Thoracic aorta (tissue), 2 donors: Measurements from ENCODE around the gene SLN. TPM values are rescaled to one million over a fixed set of nuclear protein-coding genes. Genes with fewer than 3 reads are reported as not detected.

Source experiments
- ATAC-seq: fragments of 150-250 bp; one replicate; pipeline ENCODE4 v1.8.0; 2017; ENCODE audit warnings: low read depth; ENCODE audit not compliant: insufficient number of reproducible peaks, low FRiP score
- DNase-seq: peaks from one replicate; pipeline ENCODE4 v3.0.0-alpha.2; 2020; ENCODE audit warnings: low spot score
- H3K27ac ChIP-seq, 2 donors: fragments of 200-600 bp; sonication (generic); 1 replicate in 1 of 2; 2 replicates in 1 of 2; pipeline ENCODE4 v1.5.1; 2016; ENCODE audit warnings: mild to moderate bottlenecking in 2 of 2, moderate library complexity in 2 of 2
- H3K27me3 ChIP-seq: fragments of 200-600 bp; sonication (generic); replicated peaks from 2 replicates; pipeline ENCODE4 v1.6.0; 2016; ENCODE audit warnings: mild to moderate bottlenecking; ENCODE audit not compliant: insufficient read depth
- H3K36me3 ChIP-seq: fragments of 200-600 bp; sonication (generic); one replicate; pipeline ENCODE4 v1.5.1; 2016
- H3K4me1 ChIP-seq, 2 donors: fragments of 200-600 bp; sonication (generic); 1 replicate in 1 of 2; 2 replicates in 1 of 2; pipeline versions ENCODE4 v1.5.1 to v1.6.0; 2016; ENCODE audit warnings: low read depth in 2 of 2, mild to moderate bottlenecking in 1 of 2; ENCODE audit not compliant: control insufficient read depth in 1 of 2
- H3K4me3 ChIP-seq: fragments of 200-600 bp; sonication (generic); 2 replicates; pipeline ENCODE4 v1.5.1; 2016; ENCODE audit warnings: mild to moderate bottlenecking
- H3K9me3 ChIP-seq: fragments of 200-600 bp; sonication (generic); 2 replicates; pipeline ENCODE4 v1.5.1; 2016
- CTCF ChIP-seq: fragments of 200-600 bp; sonication (generic); IDR thresholded peaks from one replicate; pipeline ENCODE4 v1.5.1; 2019; ENCODE audit warnings: antibody characterized with exemption
- total RNA-seq, 2 donors: library from RNA; depleted of rRNA; stranded (reverse); fragments of >200 nt; gene quantifications; one replicate each; pipeline versions ENCODE4 v1.1.0 to v1.2.3, GENCODE V29; 2016

The SLN gene
- total RNA-seq, 2 donors from 2014 or later = 1.2 TPM; not detected in 1

GRCh38 chr11:107719557-107720302, 7.9 kb upstream of the SLN start:
- Histone ChIP-seq H3K4me3 (no peak overlapping the region), H3K36me3 (no peaks in the 10 kb centered on the region), H3K4me1 (no peaks in the 10 kb centered on the region), H3K27ac (no peak overlapping the region), H3K27me3 (no peaks in the 10 kb centered on the region), H3K9me3 (no peaks in the 10 kb centered on the region)
- DNase-seq (no peak), ATAC-seq (no peak)
- no peak for TF ChIP-seq CTCF

GRCh38 chr11:107719073-107719472, 7.2 kb upstream of the SLN start:
- Histone ChIP-seq H3K4me3 (no peak overlapping the region), H3K9me3 (no peaks in the 10 kb centered on the region), H3K36me3 (no peaks in the 10 kb centered on the region), H3K27ac (no peak overlapping the region), H3K27me3 (no peaks in the 10 kb centered on the region), H3K4me1 (no peaks in the 10 kb centered on the region)
- TF ChIP-seq CTCF = no peak
- DNase-seq (no peak), ATAC-seq (no peak)

- no peak for TF ChIP-seq CTCF
- H3K27ac ChIP-seq = no peak overlapping the region
- no peaks in the 10 kb centered on the region for H3K9me3 ChIP-seq
- DNase-seq (no peak), ATAC-seq (no peak)
- H3K27me3 ChIP-seq = no peaks in the 10 kb centered on the region
- no peaks in the 10 kb centered on the region for H3K36me3 ChIP-seq
- no peak overlapping the region for H3K4me3 ChIP-seq
- no peaks in the 10 kb centered on the region for H3K4me1 ChIP-seq
Observed at GRCh38 chr11:107716884-107717532, 5.2 kb upstream of the SLN start.

- Histone ChIP-seq H3K27ac (no peak overlapping the region), H3K4me1 (no peaks in the 10 kb centered on the region), H3K36me3 (no peaks in the 10 kb centered on the region), H3K4me3 (no peak overlapping the region), H3K27me3 (no peaks in the 10 kb centered on the region), H3K9me3 (no peaks in the 10 kb centered on the region)
- ATAC-seq = no peak
- TF ChIP-seq CTCF = no peak
- DNase-seq = no peak
Observed at GRCh38 chr11:107713009-107713408, 1.2 kb upstream of the SLN start.

DNA sequence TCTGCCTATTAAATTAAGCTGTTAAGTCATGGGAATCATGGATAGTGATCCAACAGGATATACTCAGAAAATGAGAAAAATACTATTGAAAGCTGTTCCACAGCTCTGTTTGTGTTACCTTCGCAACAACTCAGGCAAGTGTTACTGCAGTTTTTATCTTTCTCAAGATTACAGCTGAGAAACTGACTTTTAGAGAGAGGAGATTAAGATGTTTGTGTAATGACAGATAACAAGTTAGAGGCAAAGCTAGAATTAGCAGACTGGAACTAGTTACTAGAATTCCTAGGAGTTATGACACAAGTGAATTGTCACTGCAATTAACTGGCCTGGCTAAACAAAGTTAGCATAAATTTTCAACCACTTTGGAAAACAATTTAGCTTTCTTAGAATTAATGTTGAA, 1.6 kb downstream of the SLN start:
- H3K36me3 ChIP-seq = no peaks in the 10 kb centered on the region
- no peaks in the 10 kb centered on the region for H3K27me3 ChIP-seq
- H3K9me3 ChIP-seq = no peaks in the 10 kb centered on the region
- no peak for DNase-seq
- no peaks in the 10 kb centered on the region for H3K4me1 ChIP-seq
- no peak for TF ChIP-seq CTCF
- H3K4me3 ChIP-seq = no peak overlapping the region
- no peak overlapping the region for H3K27ac ChIP-seq
- no peak for ATAC-seq
